Stimulated activated naive CD8-positive, alpha-beta T cell treated with anti-CD3 and anti-CD28 coated beads, Interleukin-15, Interleukin-2, amounts not matched to agents 100 ng/mL and 50 ng/mL, for 24 hours (primary cell): Measurements from ENCODE around the gene UST.

Experiments
- H3K27ac Mint-ChIP-seq: one replicate; pipeline ENCODE4 v1.8.0; 2021; ENCODE audit warnings: mild to moderate bottlenecking, mixed read lengths
- H3K27me3 Mint-ChIP-seq: one replicate; pipeline ENCODE4 v1.8.0; 2021; ENCODE audit warnings: mixed read lengths
- H3K36me3 Mint-ChIP-seq: one replicate; pipeline ENCODE4 v1.8.0; 2021; ENCODE audit warnings: low read depth, mixed read lengths
- H3K4me1 Mint-ChIP-seq: one replicate; pipeline ENCODE4 v1.8.0; 2021; ENCODE audit warnings: low read depth, mixed read lengths
- H3K4me3 Mint-ChIP-seq: one replicate; pipeline ENCODE4 v1.8.0; 2021; ENCODE audit warnings: mild to moderate bottlenecking, mixed read lengths
- H3K9me3 Mint-ChIP-seq: one replicate; pipeline ENCODE4 v1.8.0; 2021; ENCODE audit warnings: mixed read lengths

The UST gene

DNA sequence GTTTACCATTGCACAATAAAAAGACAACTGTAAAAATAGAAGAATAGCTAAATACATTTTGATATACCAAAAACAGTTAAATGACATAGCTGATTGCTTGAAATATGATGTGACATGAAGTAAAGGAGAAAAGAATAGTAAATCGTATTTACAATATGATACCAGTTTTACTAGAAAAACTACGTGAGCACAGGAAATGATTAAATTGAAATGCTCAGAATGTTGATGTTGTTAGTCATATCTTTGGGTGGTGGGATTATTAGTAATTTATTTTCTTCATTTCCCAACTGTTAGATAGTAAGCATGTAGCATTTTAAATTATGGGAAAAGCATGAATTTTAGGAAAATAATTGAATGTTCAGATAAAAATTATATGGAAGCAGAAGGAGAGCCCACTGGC lies 302.4 kb downstream of the UST start:
- H3K9me3 Mint-ChIP-seq: no peaks in the 10 kb centered on the region
- no peak overlapping the region for H3K27ac Mint-ChIP-seq
- H3K4me3 Mint-ChIP-seq: no peak overlapping the region
- H3K36me3 Mint-ChIP-seq: no peaks in the 10 kb centered on the region
- H3K4me1 Mint-ChIP-seq: peaks cover 45% of the 10 kb centered on the region
- H3K27me3 Mint-ChIP-seq: no peaks in the 10 kb centered on the region

- H3K36me3 Mint-ChIP-seq: no peaks in the 10 kb centered on the region
- no peak overlapping the region for H3K27ac Mint-ChIP-seq
- no peak overlapping the region for H3K4me3 Mint-ChIP-seq
- peaks cover 47% of the 10 kb centered on the region for H3K4me1 Mint-ChIP-seq
- no peaks in the 10 kb centered on the region for H3K27me3 Mint-ChIP-seq
- no peaks in the 10 kb centered on the region for H3K9me3 Mint-ChIP-seq
These were observed 303.3 kb downstream of the UST start for GRCh38 chr6:149050160-149050559.

GRCh38 chr6:149052350-149053106 lies 305.7 kb downstream of the UST start:
- Mint-ChIP-seq H3K4me1 (peaks cover 30% of the 10 kb centered on the region), H3K4me3 (no peak overlapping the region), H3K9me3 (no peaks in the 10 kb centered on the region), H3K36me3 (no peaks in the 10 kb centered on the region), H3K27me3 (no peaks in the 10 kb centered on the region), H3K27ac (no peak overlapping the region)

GRCh38 chr6:149053848-149054558 lies 307.2 kb downstream of the UST start:
- peaks cover 27% of the 10 kb centered on the region for H3K4me1 Mint-ChIP-seq
- H3K27ac Mint-ChIP-seq: no peak overlapping the region
- H3K27me3 Mint-ChIP-seq: no peaks in the 10 kb centered on the region
- H3K4me3 Mint-ChIP-seq: no peak overlapping the region
- no peaks in the 10 kb centered on the region for H3K36me3 Mint-ChIP-seq
- no peaks in the 10 kb centered on the region for H3K9me3 Mint-ChIP-seq

DNA sequence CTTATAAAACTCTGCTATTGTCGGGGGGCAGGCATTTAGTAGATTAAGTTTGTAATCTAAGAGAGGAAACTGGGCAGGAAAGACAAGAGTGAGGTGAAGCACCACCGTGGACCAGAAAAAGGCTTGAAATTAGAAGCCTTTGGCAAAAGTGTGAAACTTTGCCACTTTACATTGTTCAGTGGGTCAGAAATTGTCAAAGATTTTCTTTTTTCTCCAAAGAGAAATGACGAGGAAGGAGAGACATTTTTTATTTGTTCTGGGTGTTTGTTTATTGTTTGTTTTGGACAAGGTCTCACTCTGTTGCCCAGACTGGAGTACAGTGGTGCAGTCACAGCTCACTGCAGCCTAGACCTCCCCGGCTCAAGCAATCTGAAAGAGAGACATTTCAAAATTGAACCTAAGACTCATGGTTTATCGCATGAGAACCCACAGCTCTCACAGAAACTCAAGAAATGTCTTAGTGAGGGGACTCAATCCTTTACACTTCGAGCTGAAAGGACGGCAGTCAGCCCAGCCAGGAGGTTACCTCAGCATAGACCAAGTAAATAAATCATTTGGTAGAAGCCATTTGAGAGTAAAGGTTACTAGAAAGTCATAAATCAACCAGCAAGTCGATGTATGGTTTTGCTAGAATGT lies 307.8 kb downstream of the UST start:
- no peaks in the 10 kb centered on the region for H3K9me3 Mint-ChIP-seq
- H3K36me3 Mint-ChIP-seq: no peaks in the 10 kb centered on the region
- no peaks in the 10 kb centered on the region for H3K27me3 Mint-ChIP-seq
- peaks cover 33% of the 10 kb centered on the region for H3K4me1 Mint-ChIP-seq
- H3K27ac Mint-ChIP-seq: peak overlapping the region; percentile 18
- H3K4me3 Mint-ChIP-seq: no peak overlapping the region

DNA sequence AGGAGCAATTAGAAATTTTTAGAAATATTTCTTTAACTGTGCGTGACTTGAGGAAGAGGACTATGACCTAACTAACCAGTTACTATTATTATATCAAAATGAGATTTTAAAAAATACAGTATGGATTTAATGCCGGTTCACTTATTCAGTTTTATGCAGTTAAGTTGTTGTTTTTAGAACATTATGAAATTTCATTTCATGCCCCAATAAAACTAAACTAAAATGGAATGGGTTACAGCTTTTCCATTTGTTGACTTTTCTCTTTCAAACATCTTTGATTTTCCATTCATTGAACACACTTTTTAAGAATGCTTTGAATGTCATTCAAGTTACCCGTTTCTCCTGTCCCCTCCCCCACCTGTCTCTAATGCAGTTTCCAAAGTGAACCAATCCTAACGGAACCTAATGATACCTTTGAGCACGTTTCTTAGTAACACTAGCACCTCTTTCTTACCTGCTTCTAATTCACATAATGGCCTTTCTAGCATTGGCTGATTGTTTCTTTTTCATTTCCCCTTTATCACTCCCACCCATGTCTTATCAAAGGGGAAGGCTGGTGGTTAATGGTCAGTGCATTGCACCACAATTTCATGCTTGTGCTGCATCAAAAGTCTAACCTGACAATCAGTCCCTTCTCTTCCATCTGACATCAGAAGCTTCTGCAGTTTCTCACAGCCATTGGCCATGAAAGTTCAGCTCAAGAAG lies 308.5 kb downstream of the UST start:
- H3K27me3 Mint-ChIP-seq: no peaks in the 10 kb centered on the region
- H3K9me3 Mint-ChIP-seq: no peaks in the 10 kb centered on the region
- H3K27ac Mint-ChIP-seq: no peak overlapping the region
- no peaks in the 10 kb centered on the region for H3K36me3 Mint-ChIP-seq
- H3K4me3 Mint-ChIP-seq: no peak overlapping the region
- peaks cover 40% of the 10 kb centered on the region for H3K4me1 Mint-ChIP-seq

- H3K27ac Mint-ChIP-seq: no peak overlapping the region
- no peaks in the 10 kb centered on the region for H3K9me3 Mint-ChIP-seq
- H3K36me3 Mint-ChIP-seq: no peaks in the 10 kb centered on the region
- no peak overlapping the region for H3K4me3 Mint-ChIP-seq
- H3K27me3 Mint-ChIP-seq: no peaks in the 10 kb centered on the region
- peaks cover 52% of the 10 kb centered on the region for H3K4me1 Mint-ChIP-seq
These were observed 310.1 kb downstream of the UST start for GRCh38 chr6:149056777-149057463.

GRCh38 chr6:149057464-149057840 lies 310.6 kb downstream of the UST start:
- Mint-ChIP-seq H3K27me3 (no peaks in the 10 kb centered on the region), H3K36me3 (no peaks in the 10 kb centered on the region), H3K9me3 (no peaks in the 10 kb centered on the region), H3K27ac (no peak overlapping the region), H3K4me3 (no peak overlapping the region), H3K4me1 (peaks cover 51% of the 10 kb centered on the region)

DNA sequence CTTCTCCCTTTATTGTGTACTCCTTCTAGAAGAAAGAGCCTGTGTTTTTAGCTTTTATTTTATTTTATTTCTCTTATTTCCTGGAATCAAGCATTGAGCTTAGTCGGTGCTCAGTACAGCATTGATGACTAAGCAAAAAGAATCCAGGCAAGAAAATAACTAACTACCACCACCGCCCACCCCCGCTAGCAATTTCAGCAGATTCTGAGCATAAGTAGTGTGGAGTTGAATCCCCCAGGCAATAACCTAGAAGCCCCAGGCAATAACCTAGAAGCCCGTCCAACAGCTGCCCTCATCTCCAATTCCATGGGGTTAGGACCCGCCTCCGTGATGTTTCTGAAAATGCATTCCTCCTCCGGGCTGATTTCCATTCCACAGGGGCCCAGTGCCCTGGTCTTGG lies 312.7 kb downstream of the UST start:
- Mint-ChIP-seq H3K4me3 (no peak overlapping the region), H3K9me3 (no peaks in the 10 kb centered on the region), H3K36me3 (no peaks in the 10 kb centered on the region), H3K27me3 (no peaks in the 10 kb centered on the region), H3K4me1 (peaks cover 41% of the 10 kb centered on the region), H3K27ac (peak overlapping the region; percentile 9)

DNA sequence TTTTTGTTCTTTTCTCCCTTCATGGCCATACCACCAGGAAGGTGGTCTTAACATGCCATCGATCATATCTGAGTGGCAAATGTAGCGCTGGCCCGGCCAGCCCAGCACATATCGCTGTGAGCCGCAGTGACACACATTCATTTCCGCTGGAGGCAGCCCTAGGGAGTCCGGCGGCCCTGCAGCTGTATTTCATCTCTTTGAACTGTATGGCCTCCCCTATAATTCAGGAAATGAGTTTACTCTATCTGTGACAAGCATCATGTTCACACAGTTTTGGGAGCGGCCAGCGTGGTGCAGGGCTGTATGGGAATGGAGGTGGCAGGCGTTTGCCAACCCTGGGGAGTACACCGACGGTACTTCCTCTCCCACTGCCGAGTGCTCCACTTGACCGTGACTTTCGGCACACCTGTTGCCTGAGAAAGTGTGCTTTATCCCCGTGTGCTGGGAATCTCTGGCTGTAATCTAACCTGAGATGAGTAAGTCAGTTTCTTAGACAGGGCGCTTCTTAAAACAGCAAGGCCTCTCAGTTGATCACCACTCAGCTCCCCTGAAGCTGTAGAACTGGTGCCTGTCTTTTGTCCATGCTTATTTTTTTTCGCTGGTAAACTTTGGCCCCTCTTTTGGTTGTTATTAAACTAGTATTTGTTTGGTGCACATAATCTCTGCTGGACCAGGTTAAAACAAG lies 313.6 kb downstream of the UST start:
- no peaks in the 10 kb centered on the region for H3K36me3 Mint-ChIP-seq
- peak overlapping the region; percentile 61 for H3K4me3 Mint-ChIP-seq
- H3K9me3 Mint-ChIP-seq: no peaks in the 10 kb centered on the region
- H3K4me1 Mint-ChIP-seq: peaks cover 36% of the 10 kb centered on the region
- H3K27ac Mint-ChIP-seq: peak overlapping the region; percentile 82
- no peaks in the 10 kb centered on the region for H3K27me3 Mint-ChIP-seq

GRCh38 chr6:149060985-149061760 lies 314.3 kb downstream of the UST start:
- H3K4me1 Mint-ChIP-seq: peaks cover 40% of the 10 kb centered on the region
- H3K27me3 Mint-ChIP-seq: no peaks in the 10 kb centered on the region
- peak overlapping the region; percentile 61 for H3K4me3 Mint-ChIP-seq
- H3K9me3 Mint-ChIP-seq: no peaks in the 10 kb centered on the region
- H3K36me3 Mint-ChIP-seq: no peaks in the 10 kb centered on the region
- H3K27ac Mint-ChIP-seq: peak overlapping the region; percentile 82

GRCh38 chr6:149061930-149062329 lies 315.1 kb downstream of the UST start:
- no peaks in the 10 kb centered on the region for H3K36me3 Mint-ChIP-seq
- H3K4me3 Mint-ChIP-seq: no peak overlapping the region
- H3K9me3 Mint-ChIP-seq: no peaks in the 10 kb centered on the region
- no peak overlapping the region for H3K27ac Mint-ChIP-seq
- H3K4me1 Mint-ChIP-seq: peaks cover 47% of the 10 kb centered on the region
- H3K27me3 Mint-ChIP-seq: no peaks in the 10 kb centered on the region

DNA sequence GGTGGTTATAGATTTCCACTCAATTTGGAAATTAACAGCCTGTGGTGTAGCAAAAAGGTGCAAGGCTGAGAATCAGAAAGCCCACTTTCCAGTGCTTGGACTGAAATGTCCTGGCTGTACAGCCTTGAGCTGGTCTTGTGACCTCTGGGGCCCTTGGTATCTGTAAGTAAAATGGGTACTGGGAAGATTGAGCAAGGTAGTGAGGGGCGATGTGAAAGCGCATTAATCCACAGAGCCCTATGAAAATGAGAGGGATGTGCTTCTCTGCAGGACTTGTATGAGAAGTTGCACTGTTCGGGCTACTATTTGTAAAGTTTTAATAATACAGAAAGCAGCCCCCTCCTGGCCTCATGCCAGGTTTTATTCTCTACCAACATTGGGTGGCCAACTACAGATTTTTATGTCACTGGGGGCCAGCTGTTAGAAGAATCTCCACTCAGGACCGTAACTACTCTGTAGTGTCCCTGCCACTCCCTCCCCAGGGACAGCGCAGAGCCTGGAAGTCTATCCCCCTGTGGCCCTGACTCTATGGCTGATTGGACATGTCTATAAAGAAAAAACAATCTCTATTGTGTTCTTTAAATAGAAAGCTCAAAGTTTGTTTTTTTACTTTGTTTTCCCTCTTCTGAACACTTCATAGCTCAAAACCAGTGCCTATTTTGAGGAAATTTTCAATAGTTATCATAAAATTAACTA lies 316.0 kb downstream of the UST start:
- no peaks in the 10 kb centered on the region for H3K9me3 Mint-ChIP-seq
- peaks cover 52% of the 10 kb centered on the region for H3K4me1 Mint-ChIP-seq
- H3K36me3 Mint-ChIP-seq: no peaks in the 10 kb centered on the region
- no peaks in the 10 kb centered on the region for H3K27me3 Mint-ChIP-seq
- no peak overlapping the region for H3K4me3 Mint-ChIP-seq
- no peak overlapping the region for H3K27ac Mint-ChIP-seq
